Epithelial cell of esophagus (primary cell): ENCODE results near the gene RNF151.

ENCODE experiments used
- DNase-seq: peaks from one replicate; pipeline ENCODE4 v3.0.0; 2010; ENCODE audit warnings: low read depth
- H3K4me3 ChIP-seq: 2 replicates; pipeline ENCODE4 v1.5.1; 2011; ENCODE audit warnings: mild to moderate bottlenecking, low read length, control low read depth
- TF ChIP-seq, protein P1 (sequence below): IDR thresholded peaks from 2 replicates; pipeline ENCODE4 v1.5.1; 2011; ENCODE audit warnings: low read depth, mild to moderate bottlenecking, low read length, control low read depth, inconsistent platforms; ENCODE audit not compliant: insufficient read depth; ENCODE audit errors: missing control alignments

The RNF151 gene

DNA sequence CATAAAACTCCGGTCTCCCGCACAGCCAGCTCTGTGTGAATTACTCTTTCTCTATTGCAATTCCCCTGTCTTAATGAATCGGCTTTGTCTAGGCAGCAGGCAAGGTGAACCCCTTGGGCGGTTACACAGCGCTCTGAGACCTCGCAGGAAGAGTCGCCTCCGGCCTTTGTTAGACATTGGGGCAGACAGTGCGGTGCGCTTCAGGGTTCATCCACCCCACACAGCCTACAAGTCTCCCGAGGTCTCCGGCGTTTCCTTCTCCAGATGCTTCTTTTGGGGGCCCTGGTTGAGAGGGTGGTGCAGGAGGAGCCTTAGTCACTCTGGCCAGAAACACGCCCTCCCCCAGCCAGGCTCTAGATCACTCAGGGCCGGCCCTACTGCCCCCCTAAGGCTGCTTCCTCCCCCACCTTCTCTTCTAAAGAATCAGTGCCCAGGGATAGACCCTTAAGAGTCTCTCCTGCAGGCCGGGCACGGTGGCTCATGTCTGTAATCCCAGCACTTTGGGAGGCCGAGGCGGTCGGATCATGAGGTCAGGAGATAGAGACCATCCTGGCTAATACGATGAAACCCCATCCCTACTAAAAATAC, 21.9 kb upstream of the RNF151 start:
- no peak overlapping the region for H3K4me3 ChIP-seq
- no peak for DNase-seq
- TF ChIP-seq, protein P1, sequence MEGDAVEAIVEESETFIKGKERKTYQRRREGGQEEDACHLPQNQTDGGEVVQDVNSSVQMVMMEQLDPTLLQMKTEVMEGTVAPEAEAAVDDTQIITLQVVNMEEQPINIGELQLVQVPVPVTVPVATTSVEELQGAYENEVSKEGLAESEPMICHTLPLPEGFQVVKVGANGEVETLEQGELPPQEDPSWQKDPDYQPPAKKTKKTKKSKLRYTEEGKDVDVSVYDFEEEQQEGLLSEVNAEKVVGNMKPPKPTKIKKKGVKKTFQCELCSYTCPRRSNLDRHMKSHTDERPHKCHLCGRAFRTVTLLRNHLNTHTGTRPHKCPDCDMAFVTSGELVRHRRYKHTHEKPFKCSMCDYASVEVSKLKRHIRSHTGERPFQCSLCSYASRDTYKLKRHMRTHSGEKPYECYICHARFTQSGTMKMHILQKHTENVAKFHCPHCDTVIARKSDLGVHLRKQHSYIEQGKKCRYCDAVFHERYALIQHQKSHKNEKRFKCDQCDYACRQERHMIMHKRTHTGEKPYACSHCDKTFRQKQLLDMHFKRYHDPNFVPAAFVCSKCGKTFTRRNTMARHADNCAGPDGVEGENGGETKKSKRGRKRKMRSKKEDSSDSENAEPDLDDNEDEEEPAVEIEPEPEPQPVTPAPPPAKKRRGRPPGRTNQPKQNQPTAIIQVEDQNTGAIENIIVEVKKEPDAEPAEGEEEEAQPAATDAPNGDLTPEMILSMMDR = no peak

DNA sequence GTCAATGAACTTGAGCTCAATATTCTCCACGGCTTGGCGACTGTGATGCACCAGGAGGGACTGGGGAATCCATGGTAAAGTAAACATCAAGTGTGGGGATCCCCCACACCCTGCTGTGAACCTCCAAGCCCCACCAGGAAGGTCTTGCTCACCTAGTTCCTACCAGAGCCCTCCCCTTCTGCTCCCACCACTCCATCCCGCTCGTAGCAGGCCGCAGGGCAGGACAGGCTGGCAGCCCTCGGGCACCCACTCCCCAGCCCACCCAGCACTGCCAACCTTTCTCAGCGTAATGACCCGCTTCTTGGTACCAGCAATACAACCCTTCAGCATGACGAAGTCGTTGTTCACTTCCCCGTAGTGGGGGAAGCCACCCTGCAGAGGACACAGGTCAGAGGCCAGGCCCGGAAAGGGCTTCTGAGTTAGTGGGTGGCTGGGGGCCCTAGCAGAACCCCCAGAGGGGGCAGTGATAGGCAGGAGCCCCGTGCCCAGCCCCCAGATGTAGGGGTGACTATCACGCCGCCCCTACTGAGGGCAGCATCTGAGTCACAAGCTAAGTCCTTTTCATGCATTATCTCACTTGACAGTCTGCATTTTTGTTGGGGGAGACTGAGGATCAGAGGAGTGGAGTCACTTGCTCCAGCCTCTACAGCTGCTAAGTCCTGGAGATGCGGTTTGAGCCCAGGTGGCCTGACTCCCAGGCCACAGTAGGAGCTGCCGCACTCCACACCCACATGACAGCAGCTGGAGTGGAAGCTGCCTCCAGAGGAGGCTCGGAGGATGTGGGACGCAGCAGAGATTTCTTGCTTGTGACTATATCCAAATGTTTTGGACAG, 20.9 kb upstream of the RNF151 start:
- no peak for DNase-seq
- TF ChIP-seq, protein P1 = no peak
- no peak overlapping the region for H3K4me3 ChIP-seq

DNA sequence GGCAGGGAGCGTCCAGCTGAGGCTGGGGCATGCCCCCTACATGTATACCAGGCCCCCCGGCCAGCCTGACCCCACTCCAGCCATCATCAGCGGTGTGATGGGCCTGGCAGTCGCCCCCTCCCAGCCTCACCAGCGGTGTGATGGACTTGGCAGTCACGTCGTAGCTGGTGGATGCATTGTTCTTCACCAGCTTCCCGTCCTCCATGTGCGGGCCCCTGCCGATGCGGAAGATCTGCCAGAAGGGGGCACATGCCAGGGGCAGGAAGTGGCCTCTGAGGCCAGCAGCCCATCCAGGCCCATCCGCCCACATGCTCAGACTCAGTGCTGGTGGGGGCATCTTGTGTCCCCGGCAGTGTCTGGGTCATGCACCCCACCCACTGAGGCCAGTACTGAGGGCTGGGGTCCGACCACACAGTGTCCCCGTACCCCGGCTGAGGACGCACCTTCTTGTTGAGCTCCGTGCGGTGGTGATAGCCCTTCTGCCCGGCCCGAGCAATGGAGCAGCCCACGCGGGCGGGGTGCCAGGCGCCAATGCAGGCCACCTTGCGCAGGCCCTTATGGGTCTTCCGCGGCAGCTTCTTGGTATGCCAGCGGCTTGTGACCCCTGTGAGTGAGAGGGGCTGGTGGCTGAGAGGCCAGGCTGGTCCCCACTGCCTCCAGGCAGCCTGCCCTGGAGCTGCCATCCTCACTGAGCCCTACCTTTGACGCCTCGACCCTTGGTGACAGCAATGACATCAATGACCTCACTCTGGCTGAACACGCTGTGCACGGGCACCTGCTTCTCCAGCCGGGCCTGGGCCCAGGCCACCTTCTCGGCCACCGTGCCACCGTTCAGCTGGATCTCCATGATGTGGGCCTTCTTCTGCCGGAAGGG, 19.9 kb upstream of the RNF151 start:
- no peak for DNase-seq
- no peak overlapping the region for H3K4me3 ChIP-seq
- TF ChIP-seq, protein P1 = no peak

DNA sequence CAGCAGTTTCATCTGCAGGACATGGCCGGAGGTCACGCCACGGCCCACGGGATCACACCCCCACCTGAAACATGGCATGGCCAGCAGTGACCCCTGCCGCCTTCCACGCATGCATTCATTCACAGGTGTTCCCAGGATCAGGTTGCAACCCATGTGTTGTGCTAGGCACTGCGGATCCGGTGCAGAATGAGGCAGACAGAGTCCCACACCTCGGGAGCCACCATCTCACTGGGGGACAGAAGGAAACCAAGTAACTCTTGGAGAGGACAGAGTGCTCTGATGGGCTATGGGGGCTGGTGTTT, 19.3 kb upstream of the RNF151 start:
- TF ChIP-seq, protein P1 = no peak
- no peak overlapping the region for H3K4me3 ChIP-seq
- no peak for DNase-seq

DNA sequence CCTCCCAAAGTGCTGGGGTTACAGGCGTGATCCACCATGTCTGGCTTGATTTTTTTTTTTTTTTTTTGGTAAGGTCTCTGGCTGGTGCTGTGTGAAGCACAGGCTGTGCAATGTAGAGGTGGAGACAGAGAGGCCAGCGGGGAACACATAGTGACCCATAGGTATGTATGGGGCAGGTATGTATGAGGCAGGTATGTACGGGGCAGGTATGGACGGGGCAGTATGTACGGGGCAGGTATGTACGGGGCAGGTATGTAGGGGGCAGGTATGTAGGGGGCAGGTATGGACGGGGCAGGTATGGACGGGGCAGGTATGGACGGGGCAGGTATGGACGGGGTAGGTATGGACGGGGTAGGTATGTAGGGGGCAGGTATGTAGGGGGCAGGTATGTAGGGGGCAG, 17.1 kb upstream of the RNF151 start:
- TF ChIP-seq, protein P1 = no peak

DNA sequence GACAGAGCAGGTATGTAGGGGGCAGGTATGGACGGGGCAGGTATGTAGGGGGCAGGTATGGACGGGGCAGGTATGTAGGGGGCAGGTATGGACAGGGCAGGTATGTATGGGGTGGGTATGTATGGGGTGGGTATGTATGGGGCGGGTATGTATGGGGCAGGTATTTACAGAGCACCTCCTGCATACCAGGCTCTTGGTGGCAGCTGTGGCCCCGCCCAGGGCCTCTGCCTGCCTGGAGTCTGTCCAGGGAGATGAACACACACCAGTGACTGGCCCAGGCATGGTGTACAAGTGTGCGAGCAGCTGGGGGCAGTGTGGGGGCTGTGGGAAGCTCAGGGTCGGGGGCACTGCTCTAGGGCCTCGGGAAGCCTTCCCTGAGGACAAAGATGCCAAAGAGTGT, 16.6 kb upstream of the RNF151 start:
- DNase-seq = peak; percentile 94
- no peak overlapping the region for H3K4me3 ChIP-seq
- TF ChIP-seq, protein P1 = peak; percentile 16

More for the DNA sequence above, 17.1 kb upstream of the RNF151 start:
- H3K4me3 ChIP-seq = no peak overlapping the region
- DNase-seq = peak; percentile 71
